ENCODE measurements around the gene TMEM132C. TPM values are rescaled to one million over a fixed set of nuclear protein-coding genes. Genes with fewer than 3 reads are reported as not detected.

TMEM132C gene
- total RNA-seq, 1 donor from 2014 or later, result 0.27 TPM

DNA sequence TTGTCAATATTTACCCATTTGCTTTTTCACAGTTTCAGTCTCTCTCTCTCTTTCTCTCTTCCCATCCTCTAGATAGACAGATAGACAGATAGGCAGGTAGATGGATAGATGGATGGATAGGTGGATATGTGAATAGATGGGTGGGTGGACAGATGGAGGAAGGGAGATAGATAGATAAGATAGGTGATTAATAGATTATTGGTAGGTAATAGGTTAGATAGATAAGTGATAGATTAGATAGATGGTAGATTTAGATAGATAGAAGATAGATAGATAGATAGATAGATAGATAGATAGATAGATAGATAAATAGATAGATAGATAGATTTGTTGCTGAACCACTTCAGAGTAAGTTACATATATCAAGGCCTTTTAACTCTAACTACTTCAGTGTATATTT, 408.6 kb downstream of the TMEM132C start:
- DNase-seq (ENCODE audit: low spot score), result no peak
- intact Hi-C loops (cut with DNase I), result no loop called here

DNA sequence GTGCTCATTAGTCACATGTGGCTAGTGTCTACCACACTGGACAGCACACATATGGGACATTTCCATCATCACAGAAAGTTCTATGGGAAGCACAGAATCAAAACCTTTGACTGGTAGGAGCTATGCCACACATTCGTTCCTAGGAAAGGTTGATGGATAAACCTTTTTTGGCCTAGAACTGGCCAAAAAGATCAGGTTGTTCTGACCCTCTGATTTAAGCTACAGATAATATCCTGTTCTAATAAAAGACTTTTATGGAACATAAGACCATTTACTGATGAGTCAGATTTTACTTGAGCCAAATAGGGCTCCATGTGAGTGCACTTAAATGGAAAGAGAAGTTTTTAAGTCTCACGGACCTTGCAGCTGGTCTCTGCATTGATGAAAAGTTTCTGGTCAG, 413.6 kb downstream of the TMEM132C start:
- DNase-seq (ENCODE audit: low spot score), result no peak
- intact Hi-C loops (cut with DNase I), result no loop called here

DNA sequence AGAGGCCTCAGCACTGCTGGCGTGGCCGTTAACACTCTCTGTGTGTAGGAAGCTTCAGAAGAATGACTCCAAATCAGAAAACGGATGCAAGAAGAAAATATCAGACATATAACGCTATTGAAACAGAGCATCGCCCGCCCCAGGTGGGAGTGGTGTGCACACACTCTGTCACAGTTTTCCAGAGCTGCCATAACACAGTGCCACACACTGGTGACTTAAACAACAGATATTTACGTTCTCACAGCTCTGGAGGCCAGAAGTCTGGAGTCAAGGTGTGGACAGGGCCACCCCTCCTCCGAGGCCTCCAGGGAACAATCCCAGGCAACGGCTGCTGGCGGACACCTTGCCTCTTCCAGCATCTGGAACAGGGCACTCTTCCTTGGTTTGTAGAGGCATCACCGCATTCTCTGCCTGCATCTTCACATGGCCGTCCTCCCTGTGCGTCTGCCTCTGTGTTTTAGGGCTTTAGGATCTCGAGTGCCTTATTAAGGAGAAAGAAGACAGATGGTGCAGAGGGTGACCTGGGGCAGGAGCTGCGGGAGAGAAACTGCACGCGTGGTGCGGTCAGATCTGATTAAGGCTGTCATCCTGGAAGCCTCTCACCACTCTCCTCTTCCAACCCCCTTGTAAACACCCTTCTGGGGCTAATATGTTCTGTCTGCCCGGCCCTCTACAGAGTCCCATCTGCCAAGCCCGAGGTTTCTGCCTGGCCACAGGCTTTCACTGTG, 415.7 kb downstream of the TMEM132C start:
- DNase-seq (ENCODE audit: low spot score), result no peak
- intact Hi-C loops (cut with DNase I), result no loop called here

DNA sequence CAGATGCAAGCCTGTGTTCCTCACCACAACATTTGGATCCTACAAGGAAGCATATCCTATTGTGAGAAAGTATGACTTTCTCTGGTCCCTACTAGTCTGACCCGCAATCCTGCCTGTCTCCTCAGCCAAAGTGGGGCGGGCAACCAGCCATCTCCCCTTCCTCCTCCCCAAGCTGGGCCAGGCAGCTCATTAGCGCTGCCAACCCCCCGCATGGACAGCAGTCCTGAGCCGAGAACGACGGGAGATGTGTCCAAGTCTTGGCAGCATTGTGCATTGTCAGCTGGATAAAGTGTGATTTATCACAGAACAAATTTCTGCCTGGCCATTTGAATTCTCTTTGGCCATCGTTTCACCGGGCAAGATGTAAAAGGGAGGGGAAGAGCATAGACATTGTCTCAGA, 417.4 kb downstream of the TMEM132C start:
- DNase-seq (ENCODE audit: low spot score), result no peak

DNA sequence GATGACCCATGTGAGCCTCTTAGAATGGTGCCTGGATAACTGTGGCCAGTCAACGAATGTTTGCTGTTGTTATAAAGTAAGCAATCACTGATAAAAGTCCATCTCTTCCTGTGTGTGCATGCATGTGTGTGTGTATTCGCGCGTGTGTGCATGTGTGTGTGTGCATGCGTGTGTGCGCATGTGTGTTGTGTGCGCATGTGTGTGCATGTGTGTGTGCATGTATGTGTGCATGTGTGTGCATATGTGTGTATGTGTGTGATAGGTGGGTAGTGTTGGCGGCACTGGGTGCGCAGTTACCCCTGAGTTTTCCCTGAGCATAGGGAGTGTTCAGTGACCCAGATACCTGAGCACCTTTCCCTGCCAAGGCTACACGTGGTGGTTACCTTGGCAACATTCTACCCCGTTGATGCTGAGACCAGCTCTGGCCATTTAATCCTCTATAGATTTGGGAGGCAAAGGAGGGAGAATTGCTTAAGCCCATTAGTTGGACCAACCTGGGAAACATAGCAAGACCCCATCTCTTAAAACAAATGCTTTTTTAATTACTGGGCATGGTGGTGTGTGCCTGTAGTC, 419.0 kb downstream of the TMEM132C start:
- intact Hi-C loops (cut with DNase I), result no loop called here
- no peak for DNase-seq (ENCODE audit: low spot score)

More for the DNA sequence above, 417.4 kb downstream of the TMEM132C start:
- intact Hi-C loops (cut with DNase I), result no loop called here

DNA sequence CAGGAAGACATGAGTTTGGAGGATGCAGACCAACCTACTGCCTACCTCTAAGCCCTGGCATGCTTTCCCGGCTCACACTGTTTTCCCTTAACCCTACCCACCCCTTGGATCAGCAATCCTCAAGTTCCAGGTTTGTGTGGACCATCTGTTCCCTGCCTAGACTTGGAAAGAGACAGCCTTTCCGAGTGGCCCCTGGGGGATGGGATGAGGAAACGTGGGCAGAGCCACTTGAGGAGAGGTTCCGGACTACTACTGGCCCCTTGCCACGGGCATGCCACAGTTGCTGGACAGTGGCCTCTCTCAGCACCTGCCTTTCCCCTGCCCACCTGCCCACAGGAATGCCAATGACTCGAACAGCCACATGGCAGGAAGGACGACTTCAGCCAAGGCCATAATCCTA, 420.9 kb downstream of the TMEM132C start:
- intact Hi-C loops (cut with DNase I), result no loop called here

DNA sequence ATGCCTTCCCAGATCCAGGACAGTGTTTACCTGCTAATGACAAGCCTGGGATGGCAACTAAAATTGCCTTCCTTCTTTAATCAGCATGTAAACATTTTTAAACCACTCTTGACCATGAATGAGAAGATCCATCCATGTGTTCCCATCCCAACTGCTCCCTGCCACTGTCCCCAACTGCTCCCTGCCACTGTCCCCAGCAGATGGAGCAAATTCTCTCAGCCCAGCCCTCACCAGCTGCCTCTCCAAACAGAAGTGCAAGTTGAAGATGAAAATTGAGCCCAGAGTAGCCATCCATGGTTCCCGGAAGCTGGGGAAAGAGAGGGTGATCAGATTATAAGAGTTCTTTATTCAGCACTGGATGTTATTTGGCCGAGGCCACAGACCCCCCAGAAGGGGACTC, 423.7 kb downstream of the TMEM132C start:
- intact Hi-C loops (cut with DNase I), result no loop called here

More for the DNA sequence above, 420.9 kb downstream of the TMEM132C start:
- DNase-seq (ENCODE audit: low spot score), result no peak

DNA sequence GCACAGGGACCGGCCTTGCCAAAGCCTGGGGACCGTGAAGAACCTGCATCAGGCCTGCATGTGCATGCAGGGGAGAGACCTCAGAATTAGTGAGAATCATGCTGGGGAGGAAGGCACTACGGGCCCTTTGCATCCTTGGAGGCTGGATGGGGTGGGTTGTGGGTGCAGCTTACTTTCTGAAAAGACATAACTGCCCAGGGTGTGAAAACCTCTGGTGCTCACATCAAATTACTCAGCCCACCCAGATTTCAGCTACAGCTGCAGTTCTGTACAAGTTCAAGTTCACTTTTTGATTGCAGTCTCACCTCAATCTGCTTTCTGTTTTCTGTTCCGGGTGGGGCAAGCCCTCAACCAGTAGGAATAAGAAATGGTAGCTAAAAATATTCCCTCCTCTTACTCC, 426.1 kb downstream of the TMEM132C start:
- DNase-seq (ENCODE audit: low spot score), result no peak
- intact Hi-C loops (cut with DNase I), result no loop called here

More for the DNA sequence above, 423.7 kb downstream of the TMEM132C start:
- no peak for DNase-seq (ENCODE audit: low spot score)

DNA sequence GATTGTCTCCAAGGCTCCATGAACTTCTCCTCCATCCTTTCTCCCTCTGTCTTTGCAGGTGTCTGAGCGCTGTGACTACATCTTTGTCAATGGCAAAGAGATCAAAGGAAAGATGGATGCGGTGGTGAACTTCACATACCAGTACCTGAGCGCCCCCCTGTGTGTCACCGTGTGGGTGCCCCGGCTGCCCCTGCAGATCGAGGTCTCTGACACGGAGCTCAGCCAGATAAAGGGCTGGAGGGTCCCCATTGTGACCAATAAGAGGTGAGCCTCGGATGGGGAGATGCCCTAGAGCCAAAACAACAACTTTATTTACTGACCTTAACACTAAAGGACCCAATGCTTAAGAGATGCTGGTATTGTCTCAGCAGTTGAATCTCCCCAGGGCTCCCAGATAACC, 426.8 kb downstream of the TMEM132C start:
- intact Hi-C loops (cut with DNase I), result no loop called here
- DNase-seq (ENCODE audit: low spot score), result no peak

DNA sequence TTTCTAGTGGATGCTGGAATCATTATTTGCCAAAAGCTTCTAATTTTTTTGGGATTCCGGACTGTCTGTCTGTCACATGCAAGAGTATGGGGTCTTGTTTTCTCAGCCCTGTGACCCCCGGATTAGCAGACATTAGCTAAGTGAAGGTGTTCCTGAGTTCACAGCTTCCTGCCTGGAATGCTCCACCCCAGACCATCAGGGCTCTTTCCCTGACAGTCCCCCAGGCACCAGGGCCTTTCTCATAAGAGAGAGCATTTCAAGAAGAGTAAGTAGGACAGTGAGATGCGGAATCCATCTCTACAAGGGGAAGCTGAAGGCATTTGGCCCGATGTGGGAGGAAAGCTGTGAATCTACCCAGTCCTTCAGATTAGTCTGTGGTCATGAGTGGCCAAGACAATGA, 427.5 kb downstream of the TMEM132C start:
- DNase-seq (ENCODE audit: low spot score), result no peak
- intact Hi-C loops (cut with DNase I), result no loop called here

DNA sequence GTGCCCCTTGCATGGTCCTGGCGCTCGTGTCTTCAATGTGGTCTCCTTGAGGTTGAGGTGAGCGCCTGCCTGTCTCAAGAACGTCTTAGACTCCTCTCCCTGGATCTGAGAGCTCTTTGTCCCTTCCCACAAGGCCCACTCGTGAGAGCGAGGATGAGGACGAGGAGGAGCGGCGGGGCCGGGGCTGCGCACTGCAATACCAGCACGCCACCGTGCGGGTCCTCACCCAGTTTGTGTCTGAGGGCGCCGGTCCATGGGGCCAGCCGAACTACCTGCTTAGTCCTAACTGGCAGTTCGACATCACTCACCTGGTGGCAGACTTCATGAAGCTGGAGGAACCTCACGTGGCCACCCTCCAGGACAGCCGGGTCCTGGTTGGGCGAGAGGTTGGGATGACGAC, 428.7 kb downstream of the TMEM132C start:
- intact Hi-C loops (cut with DNase I), result no loop called here
- no peak for DNase-seq (ENCODE audit: low spot score)

DNA sequence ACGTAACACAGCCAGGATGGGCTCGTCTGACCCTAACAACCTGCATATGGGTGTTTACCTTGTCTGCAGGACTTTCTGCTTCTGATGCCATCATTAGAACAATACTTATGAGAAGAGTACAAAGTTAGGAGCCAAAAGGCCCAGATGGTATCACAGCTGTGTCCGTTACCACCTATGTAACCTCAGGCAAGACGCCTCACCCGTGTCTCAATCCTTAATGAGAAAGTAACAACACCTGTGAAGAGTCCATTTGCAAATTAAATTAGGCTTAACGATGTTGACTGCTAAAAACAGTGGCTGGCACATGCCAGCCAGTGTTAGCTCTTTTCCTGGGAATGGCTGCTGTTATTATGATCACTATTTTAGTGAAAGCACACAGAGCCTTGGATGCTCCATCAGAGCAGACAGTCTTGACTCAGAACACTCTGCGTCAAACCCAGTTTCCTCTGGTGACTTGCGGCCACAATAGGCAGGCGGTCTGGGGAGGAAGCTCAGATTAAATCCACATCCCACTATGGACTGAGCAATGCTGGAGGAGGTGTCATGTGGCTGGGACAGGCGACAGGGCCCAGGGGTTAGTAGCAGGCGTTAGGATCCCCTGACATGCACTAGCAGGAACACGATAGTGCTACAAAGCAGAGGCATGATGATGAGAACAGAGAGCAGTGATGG, 431.5 kb downstream of the TMEM132C start:
- DNase-seq (ENCODE audit: low spot score), result no peak
- intact Hi-C loops (cut with DNase I), result no loop called here

DNA sequence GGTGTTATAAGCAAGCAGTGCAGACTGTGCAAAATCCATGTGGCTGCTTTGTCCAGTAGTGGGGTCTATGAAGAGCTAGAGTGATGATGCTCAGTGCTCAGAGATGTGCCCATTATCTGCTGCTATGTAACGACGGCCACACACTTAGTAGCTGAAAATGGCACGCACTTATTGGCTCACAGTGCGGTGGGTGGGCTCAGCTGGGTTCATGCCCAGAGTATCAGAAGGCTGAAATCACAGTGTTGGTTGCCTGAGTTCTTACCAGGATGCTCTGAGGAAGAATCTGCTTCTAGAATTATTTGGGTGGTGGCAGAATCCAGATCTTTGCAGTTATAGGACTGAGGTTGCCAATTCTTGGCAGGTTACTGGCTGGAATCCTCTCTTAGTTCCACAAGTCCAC, 432.1 kb downstream of the TMEM132C start:
- intact Hi-C loops (cut with DNase I), result no loop called here

DNA sequence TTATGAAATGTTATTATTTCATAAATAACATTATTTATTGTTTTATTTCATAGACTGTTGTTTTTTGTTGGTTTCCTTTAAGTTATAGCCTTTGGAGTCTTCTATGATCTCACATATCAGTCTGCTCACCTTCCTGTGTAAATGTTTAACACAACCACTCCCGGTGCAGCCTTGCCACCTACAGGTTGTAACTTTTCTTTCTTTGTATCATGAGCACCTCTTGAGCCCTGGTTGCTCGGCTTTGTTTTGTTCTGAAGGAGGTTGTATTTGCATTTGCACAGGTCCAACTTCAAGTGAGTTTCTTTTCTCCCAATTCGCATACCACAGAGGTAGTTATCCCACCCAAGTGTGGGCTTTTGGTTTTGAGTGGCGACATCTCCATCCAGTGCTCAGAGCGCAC, 435.4 kb downstream of the TMEM132C start:
- DNase-seq (ENCODE audit: low spot score), result no peak
- intact Hi-C loops (cut with DNase I), result no loop called here

More for the DNA sequence above, 432.1 kb downstream of the TMEM132C start:
- no peak for DNase-seq (ENCODE audit: low spot score)

DNA sequence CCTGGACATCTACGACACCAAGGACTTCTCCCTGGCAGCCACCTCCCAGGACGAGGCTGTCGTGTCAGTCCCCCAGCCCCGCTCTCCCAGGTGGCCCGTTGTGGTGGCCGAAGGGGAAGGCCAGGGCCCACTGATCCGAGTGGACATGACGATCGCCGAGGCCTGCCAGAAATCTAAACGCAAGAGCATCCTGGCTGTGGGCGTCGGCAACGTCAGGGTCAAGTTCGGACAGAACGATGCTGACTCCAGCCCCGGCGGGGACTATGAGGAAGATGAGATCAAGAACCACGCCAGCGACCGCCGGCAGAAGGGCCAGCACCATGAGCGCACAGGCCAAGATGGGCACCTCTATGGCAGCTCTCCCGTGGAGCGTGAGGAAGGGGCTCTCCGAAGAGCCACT, 438.2 kb downstream of the TMEM132C start:
- intact Hi-C loops (cut with DNase I), result no loop called here
- no peak for DNase-seq (ENCODE audit: low spot score)

DNA sequence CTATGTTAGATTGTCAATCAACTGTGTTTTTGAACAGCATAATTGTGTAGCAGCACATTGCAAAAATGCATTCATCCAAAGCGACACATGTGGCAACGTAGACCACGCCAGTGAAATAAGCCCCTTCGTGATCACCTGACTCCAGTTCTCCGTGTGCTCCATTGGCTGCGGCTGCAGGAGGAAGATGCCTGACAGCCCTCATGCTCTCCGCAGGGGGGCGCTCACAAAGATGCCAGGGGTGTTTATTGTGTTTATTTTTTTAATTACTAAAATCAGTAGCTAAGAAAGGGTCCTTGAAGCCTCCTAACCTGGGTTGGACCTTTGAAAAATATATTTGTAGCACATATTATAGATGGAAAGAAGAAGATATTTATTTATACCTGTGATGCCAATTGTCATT, 440.5 kb downstream of the TMEM132C start:
- DNase-seq (ENCODE audit: low spot score), result no peak

DNA sequence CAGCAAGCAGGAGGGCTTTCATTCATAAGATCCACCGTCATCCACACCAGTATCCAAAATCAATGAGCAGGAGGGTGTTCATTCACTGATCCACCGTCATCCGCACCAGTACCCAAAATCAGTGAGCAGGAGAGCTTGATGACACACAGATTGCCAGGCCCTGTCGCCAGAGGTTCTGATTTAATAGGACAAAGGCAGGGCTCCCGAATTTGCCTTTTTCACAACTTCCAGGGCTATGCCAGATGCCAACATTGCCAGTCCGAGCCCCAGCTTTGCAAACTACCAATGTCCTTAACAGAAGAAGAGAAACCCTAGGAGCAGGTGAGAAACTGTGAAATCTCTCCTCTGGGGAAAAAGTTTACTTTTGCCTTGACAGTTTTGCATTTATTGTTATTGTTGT, 441.8 kb downstream of the TMEM132C start:
- DNase-seq (ENCODE audit: low spot score), result no peak
- intact Hi-C loops (cut with DNase I), result no loop called here

More for the DNA sequence above, 440.5 kb downstream of the TMEM132C start:
- intact Hi-C loops (cut with DNase I), result no loop called here

DNA sequence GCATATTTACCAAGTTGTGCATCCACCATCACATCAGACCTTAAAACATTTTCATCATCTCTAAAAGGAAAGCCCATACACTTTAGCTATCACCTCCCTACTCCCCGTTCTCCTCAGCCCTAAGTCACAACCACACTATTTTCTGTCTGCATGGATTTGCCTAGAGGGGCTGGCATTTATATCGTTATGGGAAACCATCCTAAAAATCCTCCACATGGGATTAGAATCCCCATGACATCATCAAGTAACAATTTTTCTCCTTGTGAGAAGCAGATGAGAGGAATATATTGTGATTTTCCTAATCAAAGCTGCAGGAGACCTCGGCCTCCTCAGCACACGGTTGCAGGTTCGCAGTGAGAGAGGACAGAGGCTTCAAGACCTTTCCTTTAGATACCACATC, 442.7 kb downstream of the TMEM132C start:
- DNase-seq (ENCODE audit: low spot score), result no peak
- intact Hi-C loops (cut with DNase I), result no loop called here

DNA sequence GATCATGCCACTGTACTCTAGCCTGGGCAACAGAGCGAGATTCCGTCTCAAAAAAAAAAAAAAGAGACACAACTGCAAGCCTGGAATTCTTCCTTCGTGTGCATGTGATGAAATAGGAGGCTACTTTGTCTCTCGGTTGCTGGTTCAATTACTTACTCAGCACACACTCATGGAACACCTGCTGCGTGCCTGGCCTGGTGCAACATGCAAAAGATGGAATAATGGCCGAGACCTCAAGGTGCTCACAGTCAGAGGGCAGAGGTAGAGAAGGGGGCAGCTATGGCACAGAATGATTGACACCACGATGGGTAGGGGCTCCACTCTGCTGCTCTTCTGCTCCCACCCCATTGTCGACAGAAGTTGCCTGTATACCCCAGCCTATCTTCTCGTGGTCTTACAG, 444.5 kb downstream of the TMEM132C start:
- intact Hi-C loops (cut with DNase I), result no loop called here
- no peak for DNase-seq (ENCODE audit: low spot score)

DNA sequence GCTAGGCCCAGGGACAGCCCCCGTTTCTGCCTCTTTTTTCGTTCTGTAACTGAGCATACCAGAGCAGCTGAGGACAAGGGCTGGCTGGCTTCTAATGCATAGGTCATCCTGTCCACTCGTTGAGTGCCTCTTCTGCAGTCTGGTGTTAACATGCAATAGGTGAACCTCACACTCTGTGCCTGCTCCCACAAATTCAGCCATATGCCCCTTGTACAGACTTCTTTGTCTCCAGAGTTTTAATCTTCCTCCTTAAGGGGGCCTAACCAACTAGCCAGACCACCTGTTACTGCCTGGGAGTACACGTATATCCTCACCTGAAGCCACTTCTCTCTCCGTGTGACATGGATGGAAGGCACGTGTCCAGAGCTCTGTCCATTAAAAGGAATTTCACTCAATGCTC, 445.7 kb downstream of the TMEM132C start:
- intact Hi-C loops (cut with DNase I), result no loop called here
- DNase-seq (ENCODE audit: low spot score), result no peak

DNA sequence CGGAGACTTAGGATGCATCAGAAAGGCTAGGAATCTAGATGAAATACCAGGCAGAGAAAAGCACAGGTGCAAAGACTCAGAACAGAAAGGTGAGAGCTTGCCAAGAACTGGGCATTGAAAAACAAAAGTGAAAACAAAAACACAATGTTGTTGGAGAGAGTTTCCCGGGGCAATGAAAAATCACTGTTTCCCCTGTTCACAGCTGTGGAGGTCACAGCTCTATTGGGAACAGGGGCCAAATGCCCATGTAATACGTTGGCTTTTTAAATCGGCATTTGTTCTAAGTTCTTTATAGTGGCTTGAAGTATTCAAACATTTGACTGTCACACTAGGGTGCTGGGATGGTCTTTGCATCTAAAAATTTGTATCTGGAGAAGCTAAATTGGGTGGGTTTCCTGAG, 448.5 kb downstream of the TMEM132C start:
- intact Hi-C loops (cut with DNase I), result no loop called here
- DNase-seq (ENCODE audit: low spot score), result no peak

Data from cardiac septum (tissue), 1 donor.